Hepatocyte (in vitro differentiated cells): ENCODE data around the gene RTN4RL1. TPM values are rescaled to one million over a fixed set of nuclear protein-coding genes. Genes with fewer than 3 reads are reported as not detected.
A peak's percentile ranks its signal among the peaks of the same experiment; 100 is the strongest.

Experiments used
- DNase-seq: peaks from one replicate; pipeline ENCODE4 v3.0.0-alpha.2; 2016; ENCODE audit warnings: low spot score
- H2AFZ ChIP-seq: fragments of 200-600 bp; sonication (generic); 2 replicates; pipeline ENCODE4 v1.6.0; 2016; ENCODE audit warnings: antibody characterized with exemption, mild to moderate bottlenecking
- H3K27ac ChIP-seq: fragments of 200-600 bp; sonication (generic); 2 replicates; pipeline ENCODE4 v1.5.1; 2016; ENCODE audit warnings: mild to moderate bottlenecking
- H3K27me3 ChIP-seq: fragments of 200-600 bp; sonication (generic); 2 replicates; pipeline ENCODE4 v1.6.1; 2016
- H3K36me3 ChIP-seq: fragments of 200-600 bp; sonication (generic); replicated peaks from 2 replicates; pipeline ENCODE4 v1.5.1; 2016; ENCODE audit warnings: low read depth; ENCODE audit not compliant: insufficient read depth
- H3K4me1 ChIP-seq: fragments of 200-600 bp; sonication (generic); 2 replicates; pipeline ENCODE4 v1.5.1; 2016; ENCODE audit warnings: mild to moderate bottlenecking, moderate library complexity; ENCODE audit not compliant: insufficient read depth
- H3K4me2 ChIP-seq: fragments of 200-600 bp; sonication (generic); 2 replicates; pipeline ENCODE4 v1.6.0; 2016
- H3K4me3 ChIP-seq: fragments of 200-600 bp; sonication (generic); 2 replicates; pipeline ENCODE4 v1.5.1; 2016; ENCODE audit warnings: mild to moderate bottlenecking
- H3K79me2 ChIP-seq: fragments of 200-600 bp; sonication (generic); 2 replicates; pipeline ENCODE4 v1.6.0; 2017; ENCODE audit warnings: mild to moderate bottlenecking
- H3K9me2 ChIP-seq: fragments of 200-600 bp; sonication (generic); replicated peaks from 2 replicates; pipeline ENCODE4 v1.6.0; 2017; ENCODE audit warnings: mild to moderate bottlenecking; ENCODE audit not compliant: insufficient read depth
- H3K9me3 ChIP-seq: fragments of 200-600 bp; sonication (generic); 2 replicates; pipeline ENCODE4 v1.5.1; 2016; ENCODE audit warnings: low read depth, mild to moderate bottlenecking
- H4K20me1 ChIP-seq: fragments of 200-600 bp; sonication (generic); 2 replicates; pipeline ENCODE4 v1.6.0; 2016; ENCODE audit warnings: mild to moderate bottlenecking; ENCODE audit not compliant: insufficient read depth, poor library complexity, severe bottlenecking
- EZH2 ChIP-seq: fragments of 200-600 bp; sonication (generic); IDR thresholded peaks from 2 replicates; pipeline ENCODE4 v1.6.1; 2016; ENCODE audit warnings: antibody characterized with exemption, mild to moderate bottlenecking, borderline replicate concordance
- EZH2phosphoT487 ChIP-seq: fragments of 200-600 bp; sonication (generic); IDR thresholded peaks from one replicate; pipeline ENCODE4 v1.6.1; 2018; ENCODE audit warnings: antibody characterized with exemption, mild to moderate bottlenecking, low read depth, moderate library complexity; ENCODE audit not compliant: unreplicated experiment, severe bottlenecking
- WGBS: methylation state at CpG from one replicate; pipeline ENCODE4 v1.1.6; 2016; ENCODE audit warnings: low lambda C conversion rate; ENCODE audit errors: missing lambda C conversion rate; 5-methylcytosine and 5-hydroxymethylcytosine counted together
- polyA plus RNA-seq: library from polyadenylated mRNA; unstranded; fragments of >200 nt; fragmentation: Nextera tagmentation; extraction: Ambion mirVana; gene quantifications from 2 replicates; pipeline ENCODE4 v1.2.1, GENCODE V29; 2016
- total RNA-seq: library from RNA; depleted of rRNA; stranded (reverse); fragments of >200 nt; gene quantifications from 2 replicates; pipeline ENCODE4 v1.2.3, GENCODE V29; 2014
- TF ChIP-seq, protein P1 (sequence below): fragments of 200-600 bp; sonication (generic); IDR thresholded peaks from 2 replicates; pipeline ENCODE4 v1.5.1; 2016; ENCODE audit warnings: antibody characterized with exemption, mild to moderate bottlenecking; ENCODE audit not compliant: poor library complexity

RTN4RL1 gene
- total and polyA plus RNA-seq, 2 experiments from 2014 or later, result 0.53 to 1.4 TPM

DNA sequence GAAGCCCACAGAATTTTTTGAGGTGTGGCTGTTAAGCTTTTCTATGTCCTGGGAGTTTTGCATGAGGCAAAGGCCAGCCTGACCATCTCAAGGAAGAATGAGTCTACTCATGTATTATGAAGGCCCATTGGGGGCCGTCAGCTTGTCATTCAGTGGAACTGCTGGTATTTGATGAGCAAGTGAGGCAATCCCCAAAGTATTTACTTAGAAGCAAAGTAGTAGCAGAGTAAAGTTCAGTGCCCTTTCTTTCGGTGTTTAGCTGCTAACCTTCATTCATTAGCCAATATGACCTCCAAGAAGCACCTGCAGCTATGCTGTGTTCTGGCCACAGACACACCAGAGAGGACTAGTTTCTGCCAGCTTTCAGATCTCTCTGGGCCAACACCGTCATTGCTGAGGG is 115.1 kb downstream of the RTN4RL1 start:
- Histone ChIP-seq H4K20me1 (no peaks in the 10 kb centered on the region), H2AFZ (no peak overlapping the region), H3K9me2 (no peaks in the 10 kb centered on the region), H3K27me3 (peaks cover 64% of the 10 kb centered on the region), H3K4me2 (no peak overlapping the region), H3K4me3 (no peak overlapping the region), H3K36me3 (no peaks in the 10 kb centered on the region), H3K79me2 (no peaks in the 10 kb centered on the region), H3K9me3 (no peaks in the 10 kb centered on the region), H3K27ac (no peak overlapping the region), H3K4me1 (peaks cover 14% of the 10 kb centered on the region)
- 54% methylated on average over 3 of the region's 3 CpGs for WGBS
- DNase-seq, result no peak
- TF ChIP-seq EZH2phosphoT487 (no peak), EZH2 (no peak)
- TF ChIP-seq, protein P1, sequence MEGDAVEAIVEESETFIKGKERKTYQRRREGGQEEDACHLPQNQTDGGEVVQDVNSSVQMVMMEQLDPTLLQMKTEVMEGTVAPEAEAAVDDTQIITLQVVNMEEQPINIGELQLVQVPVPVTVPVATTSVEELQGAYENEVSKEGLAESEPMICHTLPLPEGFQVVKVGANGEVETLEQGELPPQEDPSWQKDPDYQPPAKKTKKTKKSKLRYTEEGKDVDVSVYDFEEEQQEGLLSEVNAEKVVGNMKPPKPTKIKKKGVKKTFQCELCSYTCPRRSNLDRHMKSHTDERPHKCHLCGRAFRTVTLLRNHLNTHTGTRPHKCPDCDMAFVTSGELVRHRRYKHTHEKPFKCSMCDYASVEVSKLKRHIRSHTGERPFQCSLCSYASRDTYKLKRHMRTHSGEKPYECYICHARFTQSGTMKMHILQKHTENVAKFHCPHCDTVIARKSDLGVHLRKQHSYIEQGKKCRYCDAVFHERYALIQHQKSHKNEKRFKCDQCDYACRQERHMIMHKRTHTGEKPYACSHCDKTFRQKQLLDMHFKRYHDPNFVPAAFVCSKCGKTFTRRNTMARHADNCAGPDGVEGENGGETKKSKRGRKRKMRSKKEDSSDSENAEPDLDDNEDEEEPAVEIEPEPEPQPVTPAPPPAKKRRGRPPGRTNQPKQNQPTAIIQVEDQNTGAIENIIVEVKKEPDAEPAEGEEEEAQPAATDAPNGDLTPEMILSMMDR, result no peak

DNA sequence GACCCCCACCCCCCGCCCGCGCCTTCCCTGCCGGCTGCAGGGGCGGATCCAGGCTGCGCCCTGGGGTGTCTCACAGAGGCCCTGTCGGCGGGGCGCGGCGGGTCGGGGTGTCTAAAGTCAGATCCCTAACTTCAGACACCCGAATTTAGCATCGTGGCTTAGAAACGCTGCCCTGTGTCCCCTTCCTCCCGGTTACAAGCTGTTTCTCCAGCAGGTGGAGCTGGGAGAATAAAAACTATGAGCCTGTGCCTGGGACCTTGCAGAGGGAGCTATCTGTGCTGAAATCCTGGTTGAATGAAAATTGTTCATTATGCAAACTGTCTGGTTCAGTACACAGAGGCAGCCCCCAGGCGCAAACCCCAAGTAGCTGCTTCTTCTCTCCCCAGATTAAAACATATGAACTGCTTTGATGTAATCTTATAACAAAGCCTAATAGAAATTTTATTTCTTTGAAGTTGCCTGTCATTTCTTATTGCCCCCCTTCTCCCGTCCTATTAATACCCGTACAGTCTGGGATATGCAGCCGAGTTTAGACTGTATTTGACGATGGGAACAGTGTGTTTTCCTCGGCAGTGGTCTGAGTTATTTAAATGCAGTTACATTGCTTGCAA is 116.3 kb downstream of the RTN4RL1 start:
- no peak overlapping the region for H2AFZ ChIP-seq

DNA sequence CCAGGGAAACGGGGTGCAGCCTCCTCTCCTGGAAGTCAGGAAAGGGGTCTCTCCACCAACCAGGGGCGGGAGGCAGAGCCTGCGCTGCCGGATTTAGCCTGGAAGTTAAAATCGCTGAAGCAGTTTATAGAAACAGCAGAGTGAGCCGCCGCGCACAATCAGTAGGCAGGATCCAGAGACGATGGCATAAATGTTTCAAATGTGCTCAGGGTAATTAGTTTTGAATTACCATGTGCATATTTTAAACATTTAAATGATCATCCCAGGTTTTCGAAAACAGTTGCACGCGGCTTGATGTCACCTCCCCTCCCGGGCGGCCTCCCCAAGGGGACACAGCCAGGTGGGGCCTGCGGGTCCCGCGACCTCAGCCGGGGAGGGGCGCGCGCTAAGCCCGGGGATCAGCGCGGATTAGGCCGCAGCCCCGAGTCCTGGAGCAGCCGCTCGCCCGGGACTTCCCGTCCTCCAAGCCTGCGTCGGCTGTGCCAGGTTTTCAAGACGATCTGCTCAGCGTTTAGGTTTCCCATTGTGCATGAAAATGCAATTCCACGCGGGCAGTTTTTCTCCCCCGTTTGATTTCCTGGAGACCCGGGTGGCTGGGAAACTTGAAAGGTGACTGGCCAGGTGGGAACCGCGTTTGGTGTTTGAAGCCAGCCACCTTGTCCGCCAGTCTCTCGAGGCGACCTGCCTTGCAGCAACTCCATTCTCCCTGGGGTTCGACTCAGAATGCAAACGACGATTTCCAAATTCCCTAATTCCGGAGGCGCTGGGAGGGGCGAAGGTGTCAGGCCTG is 117.0 kb downstream of the RTN4RL1 start:
- TF ChIP-seq, protein P1, result no peak
- no peak for TF ChIP-seq EZH2phosphoT487
- no peak for TF ChIP-seq EZH2
- H3K4me1 ChIP-seq, result peaks cover 16% of the 10 kb centered on the region
- peak overlapping the region; percentile 19 for H3K4me3 ChIP-seq
- H3K9me3 ChIP-seq, result no peaks in the 10 kb centered on the region
- peak; percentile 54 for DNase-seq
- peaks cover 68% of the 10 kb centered on the region for H3K27me3 ChIP-seq
- H3K27ac ChIP-seq, result no peak overlapping the region
- peak overlapping the region; percentile 90 for H3K4me2 ChIP-seq
- peak overlapping the region; percentile 20 for H2AFZ ChIP-seq
- H3K36me3 ChIP-seq, result no peaks in the 10 kb centered on the region
- H4K20me1 ChIP-seq, result no peaks in the 10 kb centered on the region
- 9% methylated on average over 49 of the region's 49 CpGs for WGBS
- H3K9me2 ChIP-seq, result no peaks in the 10 kb centered on the region
- no peaks in the 10 kb centered on the region for H3K79me2 ChIP-seq

More for the DNA sequence above, 116.3 kb downstream of the RTN4RL1 start:
- Histone ChIP-seq H3K4me2 (peak overlapping the region; percentile 90), H3K27ac (no peak overlapping the region), H3K4me3 (peak overlapping the region; percentile 19), H3K79me2 (no peaks in the 10 kb centered on the region), H3K36me3 (no peaks in the 10 kb centered on the region), H4K20me1 (no peaks in the 10 kb centered on the region), H3K9me2 (no peaks in the 10 kb centered on the region), H3K4me1 (peaks cover 16% of the 10 kb centered on the region), H3K27me3 (peaks cover 71% of the 10 kb centered on the region), H3K9me3 (no peaks in the 10 kb centered on the region)
- WGBS, result 5% methylated on average over 17 of the region's 22 CpGs
- DNase-seq, result peak; percentile 83
- TF ChIP-seq, protein P1, result peak; percentile 87
- TF ChIP-seq EZH2, result no peak
